GM12892 (cell line): Measurements from ENCODE around the gene DNMT1.

Experiments used
- POLR2A ChIP-seq: IDR thresholded peaks from 2 replicates; pipeline ENCODE4 v1.6.1; 2011; ENCODE audit warnings: low read depth, low read length, control low read depth
- POLR2AphosphoS5 ChIP-seq: IDR thresholded peaks from 2 replicates; pipeline ENCODE4 v1.6.1; 2011; ENCODE audit warnings: low read depth, low read length, control low read depth

GRCh38 chr19:10231612-10232228, 37.0 kb upstream of the DNMT1 start:
- no peak for TF ChIP-seq POLR2AphosphoS5
- TF ChIP-seq POLR2A: no peak
